ENCODE data around the gene RNF217. TPM values are rescaled to one million over a fixed set of nuclear protein-coding genes. Genes with fewer than 3 reads are reported as not detected.

Gene RNF217
- total and polyA plus RNA-seq, 2 donors from 2014 or later: 3.1 to 18.7 TPM

DNA sequence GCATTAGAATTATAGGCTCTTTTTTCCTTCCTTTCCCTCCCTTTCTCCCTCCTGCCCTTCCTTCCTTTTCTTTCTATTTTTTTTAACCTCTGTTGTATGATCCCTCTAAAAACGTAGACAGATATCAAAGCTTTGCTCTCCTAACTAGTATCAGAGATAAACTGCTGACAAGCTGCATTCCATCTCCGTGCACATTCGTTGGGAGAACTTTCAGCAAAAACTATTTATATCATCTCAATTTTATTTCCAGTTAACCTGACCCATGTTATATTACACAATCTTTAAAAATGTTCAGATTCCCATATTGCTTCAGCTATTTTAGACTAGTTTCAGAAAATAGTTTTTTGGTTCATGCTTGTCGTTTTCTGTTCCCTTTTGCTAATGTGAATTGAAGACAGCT is 47.3 kb downstream of the RNF217 start:
- TF ChIP-seq, protein P1, sequence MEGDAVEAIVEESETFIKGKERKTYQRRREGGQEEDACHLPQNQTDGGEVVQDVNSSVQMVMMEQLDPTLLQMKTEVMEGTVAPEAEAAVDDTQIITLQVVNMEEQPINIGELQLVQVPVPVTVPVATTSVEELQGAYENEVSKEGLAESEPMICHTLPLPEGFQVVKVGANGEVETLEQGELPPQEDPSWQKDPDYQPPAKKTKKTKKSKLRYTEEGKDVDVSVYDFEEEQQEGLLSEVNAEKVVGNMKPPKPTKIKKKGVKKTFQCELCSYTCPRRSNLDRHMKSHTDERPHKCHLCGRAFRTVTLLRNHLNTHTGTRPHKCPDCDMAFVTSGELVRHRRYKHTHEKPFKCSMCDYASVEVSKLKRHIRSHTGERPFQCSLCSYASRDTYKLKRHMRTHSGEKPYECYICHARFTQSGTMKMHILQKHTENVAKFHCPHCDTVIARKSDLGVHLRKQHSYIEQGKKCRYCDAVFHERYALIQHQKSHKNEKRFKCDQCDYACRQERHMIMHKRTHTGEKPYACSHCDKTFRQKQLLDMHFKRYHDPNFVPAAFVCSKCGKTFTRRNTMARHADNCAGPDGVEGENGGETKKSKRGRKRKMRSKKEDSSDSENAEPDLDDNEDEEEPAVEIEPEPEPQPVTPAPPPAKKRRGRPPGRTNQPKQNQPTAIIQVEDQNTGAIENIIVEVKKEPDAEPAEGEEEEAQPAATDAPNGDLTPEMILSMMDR (IDR thresholded peaks at IDR 0.05; ENCODE audit: borderline replicate concordance, extremely low read depth, insufficient read depth): no peak
- Histone ChIP-seq H3K9ac (ENCODE audit: low read length in 3 of 3) (no peak overlapping the region), H3K27ac (ENCODE audit: low read depth in 2 of 2, low read length in 2 of 2) (no peak overlapping the region), H3K4me3 (ENCODE audit: low read length in 3 of 3) (no peak overlapping the region), H3K4me1 (ENCODE audit: control insufficient read depth in 2 of 3, insufficient read depth in 2 of 3, low read depth in 1 of 3, low read length in 3 of 3) (no peaks in the 10 kb centered on the region), H3K27me3 (ENCODE audit: control insufficient read depth, insufficient read depth, low read length) (no peaks in the 10 kb centered on the region), H3K36me3 (ENCODE audit: control insufficient read depth in 2 of 3, insufficient read depth in 3 of 3, low read length in 3 of 3) (no peaks in the 10 kb centered on the region), H3K9me3 (ENCODE audit: control insufficient read depth in 2 of 3, insufficient read depth in 1 of 3, low read length in 3 of 3) (no peaks in the 10 kb centered on the region)
- FAIRE-seq (no peak), DNase-seq (no peak)
- intact Hi-C loops (cut with DNase I): no loop called here

DNA sequence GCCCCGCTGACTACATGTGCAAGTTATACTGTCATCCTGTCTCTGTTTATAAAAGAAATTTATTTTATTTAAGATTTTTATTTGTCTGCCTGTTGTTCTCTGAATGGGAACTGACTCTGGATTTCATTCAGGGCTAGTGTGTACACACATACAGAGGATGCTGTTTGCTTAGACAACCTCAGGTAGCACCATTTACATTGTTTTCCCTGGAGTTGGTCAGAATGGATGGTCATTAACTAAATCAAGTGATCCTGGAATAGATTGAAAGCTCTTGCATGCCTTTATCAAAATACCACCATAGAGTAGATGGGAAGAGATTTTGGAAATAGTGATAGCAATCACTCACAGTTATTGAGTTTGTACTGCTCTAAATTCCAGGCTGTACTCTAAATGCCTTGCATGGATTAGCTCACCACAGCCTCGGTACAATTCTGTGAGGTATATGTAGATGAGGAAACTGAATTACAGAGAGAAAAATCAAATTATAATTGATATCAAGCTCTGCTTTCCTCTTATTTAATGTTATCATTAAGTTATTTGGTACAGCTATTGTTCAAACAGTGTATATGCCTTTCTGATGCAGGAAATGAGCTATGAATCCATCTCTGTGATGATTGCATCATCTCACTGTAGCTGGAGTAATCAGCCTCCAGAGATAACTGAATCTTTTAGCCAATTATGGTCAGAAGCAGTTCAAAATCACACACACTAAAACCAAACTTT is 51.9 kb downstream of the RNF217 start:
- no peaks in the 10 kb centered on the region for H3K36me3 ChIP-seq (ENCODE audit: control insufficient read depth in 2 of 3, insufficient read depth in 3 of 3, low read length in 3 of 3)
- H3K27me3 ChIP-seq (ENCODE audit: control insufficient read depth, insufficient read depth, low read length): no peaks in the 10 kb centered on the region
- H3K9ac ChIP-seq (ENCODE audit: low read length in 3 of 3): no peak overlapping the region
- DNase-seq: no peak
- no peaks in the 10 kb centered on the region for H3K9me3 ChIP-seq (ENCODE audit: control insufficient read depth in 2 of 3, insufficient read depth in 1 of 3, low read length in 3 of 3)
- no peak overlapping the region for H3K4me3 ChIP-seq (ENCODE audit: low read length in 3 of 3)
- TF ChIP-seq, protein P1 (IDR thresholded peaks at IDR 0.05; ENCODE audit: borderline replicate concordance, extremely low read depth, insufficient read depth): no peak
- no peak for FAIRE-seq
- intact Hi-C loops (cut with DNase I): no loop called here
- H3K4me1 ChIP-seq (ENCODE audit: control insufficient read depth in 2 of 3, insufficient read depth in 2 of 3, low read depth in 1 of 3, low read length in 3 of 3): no peaks in the 10 kb centered on the region
- no peak overlapping the region for H3K27ac ChIP-seq (ENCODE audit: low read depth in 2 of 2, low read length in 2 of 2)

GRCh38 chr6:125014661-125014957 is 52.4 kb downstream of the RNF217 start:
- Histone ChIP-seq H3K9me3 (ENCODE audit: control insufficient read depth in 2 of 3, insufficient read depth in 1 of 3, low read length in 3 of 3) (no peaks in the 10 kb centered on the region), H3K4me1 (ENCODE audit: control insufficient read depth in 2 of 3, insufficient read depth in 2 of 3, low read depth in 1 of 3, low read length in 3 of 3) (no peaks in the 10 kb centered on the region), H3K27me3 (ENCODE audit: control insufficient read depth, insufficient read depth, low read length) (no peaks in the 10 kb centered on the region), H3K36me3 (ENCODE audit: control insufficient read depth in 2 of 3, insufficient read depth in 3 of 3, low read length in 3 of 3) (no peaks in the 10 kb centered on the region), H3K4me3 (ENCODE audit: low read length in 3 of 3) (no peak overlapping the region), H3K9ac (ENCODE audit: low read length in 3 of 3) (no peak overlapping the region), H3K27ac (ENCODE audit: low read depth in 2 of 2, low read length in 2 of 2) (no peak overlapping the region)
- TF ChIP-seq, protein P1 (IDR thresholded peaks at IDR 0.05; ENCODE audit: borderline replicate concordance, extremely low read depth, insufficient read depth): no peak
- DNase-seq: no peak
- no peak for FAIRE-seq
- intact Hi-C loops (cut with DNase I): no loop called here

- FAIRE-seq: no peak
- intact Hi-C loops (cut with DNase I): no loop called here
These were observed 52.9 kb downstream of the RNF217 start for GRCh38 chr6:125015152-125015551.

More at GRCh38 chr6:125015152-125015551, 52.9 kb downstream of the RNF217 start:
- TF ChIP-seq, protein P1 (IDR thresholded peaks at IDR 0.05; ENCODE audit: borderline replicate concordance, extremely low read depth, insufficient read depth): no peak
- Histone ChIP-seq H3K4me1 (ENCODE audit: control insufficient read depth in 2 of 3, insufficient read depth in 2 of 3, low read depth in 1 of 3, low read length in 3 of 3) (no peaks in the 10 kb centered on the region), H3K9ac (ENCODE audit: low read length in 3 of 3) (no peak overlapping the region), H3K27ac (ENCODE audit: low read depth in 2 of 2, low read length in 2 of 2) (no peak overlapping the region), H3K36me3 (ENCODE audit: control insufficient read depth in 2 of 3, insufficient read depth in 3 of 3, low read length in 3 of 3) (no peaks in the 10 kb centered on the region), H3K27me3 (ENCODE audit: control insufficient read depth, insufficient read depth, low read length) (no peaks in the 10 kb centered on the region), H3K9me3 (ENCODE audit: control insufficient read depth in 2 of 3, insufficient read depth in 1 of 3, low read length in 3 of 3) (no peaks in the 10 kb centered on the region), H3K4me3 (ENCODE audit: low read length in 3 of 3) (no peak overlapping the region)
- DNase-seq: no peak

Data from kidney (tissue), 14 donors.